ENCODE measurements around the gene FARS2.
"Not testable (repeated sequence)": the region's sequence is repeated elsewhere in the genome, so short reads cannot be mapped to it uniquely, and the experiment has no call there.

Gene FARS2

DNA sequence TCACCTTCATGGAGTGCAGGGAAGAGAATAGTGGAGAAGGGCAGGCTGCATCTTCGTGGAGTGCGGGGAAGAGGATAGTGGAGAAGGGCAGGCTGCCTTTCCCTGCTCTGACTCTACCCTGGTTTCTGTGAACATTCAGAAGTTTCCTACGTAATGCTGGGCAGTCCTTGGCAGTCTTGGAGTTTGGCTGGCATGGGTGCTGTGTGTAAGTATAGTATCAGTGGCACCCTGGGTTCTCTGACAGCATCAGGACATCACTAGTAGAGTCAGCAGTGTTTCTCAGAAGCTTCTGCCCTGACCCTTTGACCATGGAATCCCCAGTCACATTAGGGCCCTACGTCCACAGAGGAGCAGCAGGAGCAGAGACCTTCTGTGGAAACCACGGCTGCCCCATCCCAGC is 392.5 kb downstream of the FARS2 start:
- no peak for DNase-seq

DNA sequence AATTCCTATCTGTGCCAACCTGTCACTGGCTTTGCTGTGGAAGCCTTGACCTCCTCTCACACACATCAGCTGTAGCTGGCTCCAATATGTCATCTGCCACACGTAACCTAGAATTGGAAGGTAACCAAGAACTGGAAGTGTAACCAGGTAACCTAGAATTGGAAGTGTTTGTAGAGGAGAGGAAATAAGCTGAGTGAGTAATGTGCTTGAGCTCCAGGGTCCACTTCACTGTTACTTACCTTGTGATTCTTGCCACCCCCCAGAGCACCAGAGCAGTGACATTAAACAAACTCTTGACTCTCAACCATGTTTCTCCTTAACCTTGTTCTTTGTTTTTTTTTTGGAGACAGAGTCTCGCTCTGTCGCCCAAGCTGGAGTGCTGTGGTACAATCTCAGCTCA is 394.9 kb downstream of the FARS2 start:
- no peak for DNase-seq

DNA sequence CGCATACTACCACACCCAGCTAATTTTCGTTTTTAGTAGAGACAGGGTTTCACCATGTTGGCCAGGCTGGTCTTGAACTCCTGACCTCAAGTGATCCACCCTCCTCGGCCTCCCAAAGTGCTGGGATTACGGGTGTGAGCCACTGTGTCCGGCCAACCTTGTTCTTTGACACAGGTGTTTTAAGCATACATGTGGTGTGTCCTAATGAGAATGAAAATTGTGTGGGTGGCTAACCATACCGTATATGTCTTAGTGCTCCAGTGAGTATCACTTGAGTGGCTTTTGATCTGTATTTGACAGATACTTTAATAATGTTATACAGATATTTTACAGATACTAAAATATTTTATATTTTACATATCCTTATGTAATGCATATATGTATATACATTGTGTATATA is 395.4 kb downstream of the FARS2 start:
- DNase-seq, result not testable (repeated sequence)

DNA sequence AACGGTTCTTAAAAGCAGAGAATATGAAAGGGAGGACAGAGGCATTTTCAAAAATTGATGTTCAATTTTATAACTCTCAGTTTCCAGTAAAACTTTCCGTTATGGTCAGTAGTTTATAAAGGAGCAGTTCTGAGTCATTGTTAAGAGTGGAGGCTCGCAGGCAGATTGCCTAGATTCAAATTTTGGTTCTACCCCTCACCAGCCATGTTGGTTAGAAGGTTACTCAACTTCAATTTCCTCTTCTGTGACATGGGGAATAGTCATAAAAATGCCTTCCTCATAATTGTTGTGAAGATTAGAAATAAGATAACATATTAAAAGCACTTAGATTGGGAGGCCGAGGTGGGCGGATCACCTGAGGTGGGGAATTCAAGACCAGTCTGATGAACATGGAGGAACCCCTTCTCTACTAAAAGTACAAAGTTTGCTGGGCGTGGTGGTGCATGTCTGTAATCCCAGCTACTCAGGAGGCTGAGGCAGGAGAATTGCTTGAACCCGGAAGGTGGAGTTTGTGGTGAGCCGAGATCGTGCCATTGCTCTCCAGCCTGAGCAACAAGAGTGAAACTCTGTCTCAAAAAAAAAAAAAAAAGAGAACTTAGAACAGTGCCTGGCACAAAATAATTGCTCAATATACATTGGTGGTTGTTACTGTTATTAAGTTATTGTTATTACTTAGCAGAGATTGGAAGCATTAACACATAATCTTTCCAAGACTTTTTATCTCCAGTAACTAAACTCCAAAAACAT is 396.5 kb downstream of the FARS2 start:
- peak; percentile 8 for DNase-seq

DNA sequence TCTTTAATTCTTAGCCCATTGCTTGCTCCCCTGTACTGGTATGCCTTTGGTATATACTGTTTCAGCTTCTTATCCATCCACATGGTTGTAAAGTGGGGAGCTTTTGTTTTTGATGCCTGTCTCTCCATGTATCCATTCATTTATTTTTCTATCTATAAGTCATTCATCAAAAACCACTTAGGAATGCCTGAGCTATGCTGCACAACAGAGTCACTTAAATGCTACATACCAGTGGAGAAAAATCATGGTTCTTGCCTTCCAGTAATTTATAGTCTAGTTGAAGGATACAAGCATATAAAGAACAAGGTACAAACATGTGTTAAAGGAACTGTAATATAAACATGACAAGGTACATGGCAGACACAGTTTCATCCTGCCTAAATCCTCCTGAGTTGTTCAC is 398.2 kb downstream of the FARS2 start:
- no peak for DNase-seq

DNA sequence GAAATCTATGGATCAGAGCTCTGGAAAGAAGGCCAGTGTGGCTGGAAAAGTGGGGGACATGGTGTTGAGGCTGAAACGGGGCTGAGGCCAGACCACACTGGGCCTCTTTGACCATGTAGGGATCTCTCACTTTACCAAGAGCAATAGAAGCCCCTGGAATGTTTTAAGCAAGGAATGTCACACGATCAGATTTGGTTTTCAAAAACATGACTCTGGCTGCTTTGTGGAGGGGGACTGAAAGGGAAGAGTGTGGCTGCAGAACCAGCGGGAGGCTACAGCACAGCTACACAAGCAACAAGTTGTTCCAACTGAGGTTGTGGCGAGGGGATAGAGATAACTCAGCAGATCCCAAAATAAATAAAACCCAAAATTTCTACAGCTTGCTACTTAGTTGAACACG is 399.5 kb downstream of the FARS2 start:
- no peak for DNase-seq

DNA sequence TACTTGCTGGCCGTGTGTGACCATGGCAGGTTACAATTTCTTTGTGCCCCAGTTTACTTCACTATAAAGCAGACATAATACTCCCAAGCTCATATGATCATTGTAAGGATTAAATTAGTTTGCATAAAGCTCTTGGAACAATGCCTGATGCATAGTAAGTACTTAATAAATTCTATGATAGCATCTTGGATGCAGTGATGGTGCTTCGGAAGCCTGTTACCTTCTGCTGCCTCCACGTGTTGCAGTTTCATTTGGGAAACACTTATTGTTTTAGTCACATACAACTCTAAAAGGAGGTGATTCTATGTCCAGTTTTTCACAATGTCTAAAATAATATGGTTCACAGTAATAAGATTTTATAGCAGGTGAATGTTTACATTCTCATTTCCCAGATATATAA is 401.5 kb downstream of the FARS2 start:
- DNase-seq, result no peak

DNA sequence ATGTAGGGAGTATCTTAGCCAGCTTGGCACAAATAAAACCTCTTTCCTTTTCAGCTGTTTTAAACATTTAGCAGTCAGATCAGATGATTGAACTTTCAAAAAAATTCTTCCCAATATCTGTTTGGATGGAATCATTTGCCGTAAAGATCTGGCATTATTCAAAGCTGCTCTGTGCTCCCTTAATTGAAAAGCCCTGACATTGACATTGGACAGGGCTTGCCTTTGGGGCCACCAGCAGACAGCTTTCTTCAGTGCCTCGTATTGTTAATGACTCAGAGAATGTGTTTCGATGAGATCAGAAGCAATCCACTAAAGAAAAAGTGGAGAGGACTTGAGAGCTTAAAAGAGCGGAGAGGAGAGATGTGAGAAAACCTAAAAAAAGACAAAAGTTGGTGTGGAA is 401.9 kb downstream of the FARS2 start:
- DNase-seq, result no peak

DNA sequence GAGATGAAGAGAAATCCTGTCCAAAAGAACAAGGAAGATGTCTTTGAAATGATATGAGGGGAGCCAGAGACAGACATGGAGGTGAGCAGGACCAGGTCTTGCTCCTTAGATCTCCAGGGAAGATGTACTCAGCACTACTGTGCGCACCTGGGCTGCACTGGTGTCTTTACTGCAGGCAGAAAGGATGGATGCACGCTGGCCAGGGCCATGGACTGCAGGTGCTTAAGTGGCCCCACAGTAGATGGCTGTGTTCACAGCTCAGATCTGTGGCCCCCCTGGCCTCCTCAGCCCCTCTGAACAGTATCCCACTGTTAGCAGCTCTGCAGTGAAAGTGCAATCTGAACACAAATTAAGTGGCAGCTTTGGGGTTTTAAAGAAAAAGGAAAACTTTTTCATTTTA is 402.4 kb downstream of the FARS2 start:
- no peak for DNase-seq

DNA sequence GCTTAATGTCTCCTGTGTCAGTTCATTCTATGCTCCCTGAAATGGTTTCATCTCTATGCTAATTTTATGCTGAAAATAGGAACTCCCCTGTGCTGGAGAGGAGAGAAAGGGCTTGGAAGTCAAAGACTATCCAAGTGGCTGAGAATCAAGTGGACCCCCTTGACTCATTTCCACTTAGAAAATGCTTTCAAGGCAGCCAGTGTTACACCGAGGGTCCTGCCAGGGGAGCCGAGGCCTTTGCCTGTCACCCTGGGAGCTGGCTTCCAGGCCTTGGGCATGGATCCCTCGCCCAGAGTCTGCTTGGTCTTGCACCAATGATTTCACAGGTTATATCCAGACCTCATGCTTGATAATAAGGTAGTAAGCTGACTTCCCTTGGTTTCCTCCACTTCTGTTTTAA is 402.8 kb downstream of the FARS2 start:
- no peak for DNase-seq

DNA sequence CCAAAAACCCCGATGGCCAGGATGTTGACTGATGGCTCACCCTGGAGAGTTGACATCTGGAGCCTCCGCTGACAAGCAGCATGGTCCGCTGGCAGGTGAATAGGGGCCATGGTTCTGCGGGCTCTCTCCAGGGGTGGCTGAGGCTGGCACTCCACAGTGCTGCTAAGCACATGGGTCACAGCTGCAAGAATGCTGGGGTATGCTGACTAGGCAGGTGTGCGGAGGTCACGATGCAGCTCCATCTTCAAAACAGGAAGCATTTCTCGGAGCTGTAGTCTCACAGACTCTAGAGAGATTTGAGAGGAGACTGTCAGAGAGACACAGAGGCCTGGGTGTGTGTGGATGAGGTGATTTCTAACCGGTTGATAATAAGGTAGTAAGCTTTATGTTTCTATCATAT is 403.9 kb downstream of the FARS2 start:
- DNase-seq, result peak; percentile 20

DNA sequence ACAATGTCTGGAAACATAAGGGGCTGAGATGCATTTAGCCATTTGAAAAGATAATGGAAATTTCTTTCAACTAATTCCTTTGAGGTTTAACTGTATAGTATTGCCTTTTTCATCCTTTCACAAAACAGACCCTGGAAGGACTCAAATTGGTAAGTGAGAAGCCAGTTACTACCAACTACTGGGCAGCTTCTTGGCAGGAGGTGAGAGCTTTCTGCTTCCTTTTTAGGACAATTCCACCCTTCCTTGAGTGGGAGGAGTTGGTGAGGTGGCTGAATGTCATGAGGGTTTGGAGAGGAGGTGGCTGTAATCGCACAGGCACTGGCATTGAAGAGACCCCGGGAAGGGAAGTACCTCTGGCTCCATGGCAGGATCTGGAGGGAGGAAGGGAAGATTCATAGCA is 404.4 kb downstream of the FARS2 start:
- DNase-seq, result no peak

DNA sequence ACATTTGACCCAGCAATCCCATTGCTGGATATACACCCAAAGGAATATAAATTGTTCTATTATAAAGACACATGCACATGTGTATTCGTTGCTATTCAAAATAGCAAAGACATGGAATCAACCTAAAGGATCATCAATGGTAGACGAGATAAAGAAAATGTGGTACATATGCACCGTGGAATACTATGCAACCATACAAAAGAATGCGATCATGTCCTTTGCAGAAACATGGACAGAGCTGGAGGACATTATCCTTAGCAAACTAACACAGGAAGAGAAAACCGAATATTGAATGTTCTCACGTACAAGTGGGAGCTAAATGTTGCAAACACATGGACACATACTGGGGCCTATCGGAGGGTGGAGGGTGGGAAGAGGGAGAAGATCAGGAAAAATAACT is 405.4 kb downstream of the FARS2 start:
- DNase-seq, result no peak

DNA sequence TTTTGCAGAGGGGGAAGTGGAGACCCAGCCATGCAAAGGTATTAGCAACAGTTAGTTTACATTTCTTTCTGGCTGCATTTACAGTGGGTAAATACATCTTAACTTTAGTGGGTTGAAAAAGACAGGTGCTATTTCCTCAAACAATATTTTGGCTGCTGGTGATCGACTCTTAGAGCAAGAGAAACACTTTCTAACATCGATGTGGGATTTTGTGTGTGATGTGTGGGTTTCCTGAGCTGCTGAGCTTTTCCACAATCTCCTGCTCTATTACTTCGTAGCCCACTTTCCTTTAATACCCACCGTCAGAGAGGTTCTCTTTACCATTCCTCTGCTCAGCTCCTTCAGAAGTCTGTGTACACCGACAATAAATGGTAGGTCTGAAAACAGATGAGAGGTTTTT is 406.4 kb downstream of the FARS2 start:
- no peak for DNase-seq

DNA sequence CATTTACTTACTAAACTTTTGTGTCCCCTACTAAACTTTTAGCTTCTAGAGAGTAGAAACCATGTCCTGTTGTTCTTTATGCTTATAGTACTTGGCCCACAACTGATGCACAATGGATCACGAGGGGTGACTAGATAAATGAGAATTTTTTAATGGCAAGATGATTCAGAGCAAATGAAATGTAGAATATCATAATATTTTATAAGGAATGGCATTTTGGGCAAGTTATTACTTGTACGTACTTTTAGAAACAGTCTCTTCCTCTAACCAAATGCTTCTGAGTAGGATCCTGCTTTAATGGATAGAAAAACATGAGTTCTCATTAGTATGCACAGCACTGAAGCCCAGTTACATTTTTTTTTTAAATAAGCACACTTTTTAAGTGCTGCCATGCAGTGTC is 409.1 kb downstream of the FARS2 start:
- DNase-seq, result no peak

DNA sequence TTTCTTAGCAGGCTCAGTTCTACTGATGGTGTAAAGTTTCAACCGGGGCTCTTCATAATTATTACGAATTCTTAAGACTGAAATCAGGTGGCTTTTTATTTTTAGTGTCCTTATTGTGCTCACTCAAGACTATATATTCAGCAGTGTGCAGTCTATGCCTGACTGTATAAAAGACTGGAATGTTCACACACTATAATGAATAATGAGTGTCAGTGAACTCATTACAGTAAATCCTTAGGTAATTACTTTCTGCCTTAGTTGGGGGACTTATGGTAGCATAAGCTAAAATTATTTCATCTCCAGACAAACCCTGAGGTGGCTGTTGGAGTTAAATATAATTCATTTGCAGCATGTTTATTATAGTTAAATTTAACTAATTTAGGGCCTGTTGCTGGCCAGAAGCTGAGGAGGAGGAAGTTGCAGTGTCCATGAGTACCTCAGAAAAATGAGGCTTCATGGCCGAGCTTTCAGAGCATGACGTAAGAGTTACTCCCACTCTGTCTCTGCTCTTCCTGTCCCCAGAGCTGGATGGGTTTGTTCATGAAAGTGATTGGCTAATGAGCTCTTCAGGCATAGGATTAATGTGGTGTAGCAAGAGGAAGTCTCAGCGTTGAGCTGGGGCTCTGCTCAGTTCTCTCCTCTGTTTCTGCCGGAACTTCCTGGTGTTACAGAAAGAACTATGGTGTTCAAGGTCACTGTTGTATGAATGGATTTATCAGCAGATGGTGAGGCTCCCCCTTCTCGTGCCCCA is 409.7 kb downstream of the FARS2 start:
- peak; percentile 20 for DNase-seq

DNA sequence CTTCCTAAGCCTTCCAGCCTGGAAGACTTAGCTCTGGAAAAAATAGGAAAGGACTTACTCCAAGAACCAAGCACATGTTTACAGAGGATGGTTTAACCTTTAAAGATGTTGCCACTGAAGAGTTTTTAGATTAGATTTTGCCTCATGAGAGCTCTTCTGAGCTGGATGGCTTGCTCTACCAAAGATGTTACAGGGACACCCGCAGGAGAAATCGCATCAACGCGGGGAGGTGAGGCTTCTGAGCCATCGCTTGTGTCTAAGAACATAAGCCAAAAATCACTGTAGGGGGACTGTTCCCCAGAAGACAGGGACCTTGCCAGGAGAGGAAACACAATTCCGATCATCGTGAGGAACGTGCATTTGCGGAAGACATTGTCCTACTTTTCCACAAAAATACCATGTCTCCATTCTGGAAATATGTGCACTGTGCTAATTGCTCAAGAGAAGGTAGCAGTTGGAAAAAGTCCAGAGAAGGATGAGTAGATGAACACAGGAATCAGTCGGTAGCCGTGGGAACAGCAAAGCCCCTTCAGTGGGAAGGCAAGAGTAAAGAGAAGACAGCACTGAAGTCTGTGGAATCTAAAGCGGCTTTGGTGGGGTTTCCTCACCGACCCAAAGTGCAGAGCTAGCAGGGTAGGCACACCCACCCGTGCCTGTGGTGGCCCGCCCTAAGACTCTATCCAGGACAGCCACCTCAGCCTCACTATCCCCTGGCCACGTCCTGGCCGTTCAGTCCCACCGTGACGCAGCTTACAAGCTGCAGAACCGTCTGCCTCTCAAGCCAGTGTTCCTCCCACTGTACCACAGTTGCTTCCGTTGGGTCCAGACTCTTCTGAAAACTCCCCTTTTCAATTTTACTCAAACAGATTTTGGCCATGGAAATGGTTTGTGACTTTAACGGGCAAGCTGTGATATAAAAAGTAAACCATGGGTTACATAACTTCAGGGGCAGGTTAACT is 410.6 kb downstream of the FARS2 start:
- DNase-seq, result no peak

DNA sequence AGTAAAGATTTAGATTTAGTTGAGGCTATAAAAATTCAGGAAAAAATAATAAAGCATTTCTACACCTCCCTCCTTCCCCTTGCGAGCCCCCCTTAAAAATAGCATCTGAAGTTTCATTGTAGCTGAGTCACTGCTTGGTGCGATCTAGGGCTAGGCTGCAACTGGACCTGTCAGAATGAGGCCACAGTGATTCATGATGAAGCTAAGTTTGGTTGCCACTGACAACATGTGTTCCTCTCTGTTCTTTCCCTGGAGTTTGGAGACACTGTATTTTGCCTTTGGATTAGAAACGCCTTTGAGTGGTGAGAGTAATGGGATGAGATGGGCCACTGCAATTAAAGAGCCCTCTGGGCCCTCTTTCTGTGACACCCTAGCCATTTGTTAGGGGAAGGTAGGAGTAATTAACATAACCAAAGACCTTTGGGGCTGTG is 411.3 kb downstream of the FARS2 start:
- no peak for DNase-seq

DNA sequence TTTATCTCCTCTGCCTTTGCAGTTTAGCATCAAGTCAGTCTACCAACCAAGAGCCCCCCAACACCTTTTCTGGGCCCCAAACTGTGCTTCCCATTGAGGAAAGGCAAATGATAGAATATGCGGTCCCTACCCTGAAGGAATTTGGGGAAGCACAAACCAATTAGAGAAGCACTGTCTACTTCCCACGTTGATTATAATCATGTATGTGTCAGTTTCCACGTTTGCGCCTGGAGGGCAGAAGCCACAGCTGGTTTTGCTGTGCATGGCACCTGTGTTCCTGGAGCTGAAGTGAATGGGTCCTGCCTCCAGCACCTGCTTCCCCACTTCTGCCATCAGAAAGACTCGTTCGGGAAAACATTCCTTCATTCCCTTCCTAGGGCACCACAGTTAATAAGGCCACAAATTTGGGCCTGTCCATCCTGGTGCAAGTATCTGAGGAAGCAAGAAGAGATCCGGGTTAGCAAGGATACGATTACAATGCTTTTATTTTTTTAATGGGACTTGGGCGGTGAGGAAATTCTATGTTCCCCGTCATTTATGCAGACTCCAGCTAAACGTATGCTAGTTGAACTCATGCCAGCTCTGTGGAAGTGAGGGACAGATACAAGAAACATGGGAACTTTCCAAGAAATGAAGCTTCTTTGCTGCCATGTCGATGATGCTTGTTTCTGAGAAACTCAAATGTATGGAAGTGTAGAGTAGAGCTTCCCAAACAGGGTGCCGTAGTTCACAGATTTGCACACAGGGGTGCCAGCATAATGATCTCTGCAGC is 411.9 kb downstream of the FARS2 start:
- no peak for DNase-seq

DNA sequence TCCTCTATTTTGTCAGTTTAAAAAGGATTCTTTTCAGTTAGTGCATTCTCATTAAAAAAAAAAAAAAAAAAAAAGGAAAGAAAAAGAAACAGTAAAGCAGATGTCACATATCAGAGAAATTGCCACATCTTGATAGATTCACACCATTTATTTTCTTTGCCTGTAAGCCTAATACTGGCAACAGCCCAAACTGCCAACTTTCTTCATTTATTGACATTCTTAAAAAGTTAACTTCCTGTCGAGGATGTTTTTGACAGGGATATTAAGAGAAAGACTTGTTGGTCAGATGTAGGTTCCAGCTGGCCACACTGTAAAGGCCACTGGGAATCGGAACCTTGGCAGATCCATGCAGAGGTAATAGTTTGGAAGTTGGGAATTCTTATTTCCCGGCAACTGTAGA is 412.8 kb downstream of the FARS2 start:
- DNase-seq, result no peak

DNA sequence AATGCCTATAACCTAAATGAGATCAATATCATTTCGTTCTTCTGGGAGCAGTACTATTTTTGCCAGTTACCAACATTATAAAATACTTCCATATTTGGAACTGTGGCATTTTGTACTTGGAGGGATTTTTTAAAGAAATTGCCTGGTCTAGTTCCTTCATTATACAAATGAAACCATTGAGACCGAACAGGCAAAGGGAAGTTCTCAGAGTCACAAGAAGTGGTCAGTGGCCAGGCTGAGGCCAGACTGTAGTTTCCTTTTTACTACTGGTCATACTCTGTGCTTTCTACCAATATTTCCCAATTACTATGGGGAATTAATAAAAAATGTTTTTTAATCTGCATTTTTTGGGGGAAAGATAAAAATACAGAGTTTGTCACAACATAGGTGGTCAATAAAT is 413.4 kb downstream of the FARS2 start:
- DNase-seq, result no peak

DNA sequence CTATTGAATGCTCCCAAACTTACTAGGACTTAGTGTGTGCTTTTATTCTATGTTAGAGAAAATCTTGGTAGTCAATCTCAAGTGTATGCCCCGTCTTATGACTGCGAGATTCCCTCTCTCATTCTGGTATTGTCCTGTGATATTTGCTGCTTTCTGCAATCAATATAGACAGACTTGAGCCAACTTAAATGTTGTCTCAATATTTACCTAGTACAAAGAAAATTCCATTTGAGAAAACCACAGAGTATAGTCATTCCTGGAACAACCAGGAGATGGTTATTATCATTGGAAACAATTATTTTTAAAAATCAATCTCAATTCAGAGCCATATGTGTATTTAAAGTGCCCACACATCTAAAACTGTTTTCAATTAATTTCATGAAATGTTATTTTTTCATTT is 415.4 kb downstream of the FARS2 start:
- no peak for DNase-seq

Data from activated CD4-positive, alpha-beta T cell treated with anti-CD3 and anti-CD28 coated beads for 48 hours (primary cell).